ENCODE measurements around the gene SHANK2.

Gene SHANK2

GRCh38 chr11:71211631-71212030 lies 40.7 kb downstream of the SHANK2 start:
- Mint-ChIP-seq H3K9me3 (peaks cover 4% of the 10 kb centered on the region), H3K4me1 (peaks cover 6% of the 10 kb centered on the region), H3K27ac (no peak overlapping the region), H3K4me3 (no peak overlapping the region), H3K36me3 (ENCODE audit: low read depth) (no peaks in the 10 kb centered on the region), H3K27me3 (ENCODE audit: low read depth, poor library complexity) (peaks cover 29% of the 10 kb centered on the region)
- TF ChIP-seq CTCF (IDR thresholded peaks at IDR 0.05), result no peak
- no peak for DNase-seq

- H3K9me3 Mint-ChIP-seq, result peaks cover 4% of the 10 kb centered on the region
- no peak for TF ChIP-seq CTCF (IDR thresholded peaks at IDR 0.05)
- H3K4me3 Mint-ChIP-seq, result no peak overlapping the region
- peaks cover 29% of the 10 kb centered on the region for H3K27me3 Mint-ChIP-seq (ENCODE audit: low read depth, poor library complexity)
- no peaks in the 10 kb centered on the region for H3K36me3 Mint-ChIP-seq (ENCODE audit: low read depth)
- peaks cover 14% of the 10 kb centered on the region for H3K4me1 Mint-ChIP-seq
- DNase-seq, result no peak
- no peak overlapping the region for H3K27ac Mint-ChIP-seq
Measured at GRCh38 chr11:71210861-71211260, 41.5 kb downstream of the SHANK2 start.

GRCh38 chr11:71209656-71210055 lies 42.7 kb downstream of the SHANK2 start:
- no peak for DNase-seq
- Mint-ChIP-seq H3K27me3 (ENCODE audit: low read depth, poor library complexity) (peaks cover 25% of the 10 kb centered on the region), H3K27ac (no peak overlapping the region), H3K4me1 (peaks cover 20% of the 10 kb centered on the region), H3K36me3 (ENCODE audit: low read depth) (no peaks in the 10 kb centered on the region), H3K9me3 (peaks cover 4% of the 10 kb centered on the region), H3K4me3 (no peak overlapping the region)
- TF ChIP-seq CTCF (IDR thresholded peaks at IDR 0.05), result no peak

- Mint-ChIP-seq H3K4me3 (no peak overlapping the region), H3K36me3 (ENCODE audit: low read depth) (no peaks in the 10 kb centered on the region), H3K4me1 (peaks cover 20% of the 10 kb centered on the region), H3K27ac (no peak overlapping the region), H3K27me3 (ENCODE audit: low read depth, poor library complexity) (peaks cover 24% of the 10 kb centered on the region), H3K9me3 (peaks cover 4% of the 10 kb centered on the region)
- TF ChIP-seq CTCF (IDR thresholded peaks at IDR 0.05), result no peak
- DNase-seq, result no peak
Measured at GRCh38 chr11:71209181-71209580, 43.2 kb downstream of the SHANK2 start.

- Mint-ChIP-seq H3K4me1 (peaks cover 20% of the 10 kb centered on the region), H3K27ac (no peak overlapping the region), H3K36me3 (ENCODE audit: low read depth) (no peaks in the 10 kb centered on the region), H3K27me3 (ENCODE audit: low read depth, poor library complexity) (peaks cover 15% of the 10 kb centered on the region), H3K4me3 (no peak overlapping the region), H3K9me3 (peaks cover 4% of the 10 kb centered on the region)
- no peak for TF ChIP-seq CTCF (IDR thresholded peaks at IDR 0.05)
- DNase-seq, result no peak
Measured at GRCh38 chr11:71208011-71208774, 44.2 kb downstream of the SHANK2 start.

- Mint-ChIP-seq H3K4me3 (no peak overlapping the region), H3K9me3 (peaks cover 4% of the 10 kb centered on the region), H3K27ac (no peak overlapping the region)
Measured at GRCh38 chr11:71207563-71207962, 44.8 kb downstream of the SHANK2 start.

More at GRCh38 chr11:71207563-71207962, 44.8 kb downstream of the SHANK2 start:
- Mint-ChIP-seq H3K36me3 (ENCODE audit: low read depth) (no peaks in the 10 kb centered on the region), H3K4me1 (peaks cover 20% of the 10 kb centered on the region), H3K27me3 (ENCODE audit: low read depth, poor library complexity) (peaks cover 12% of the 10 kb centered on the region)
- DNase-seq, result no peak
- TF ChIP-seq CTCF (IDR thresholded peaks at IDR 0.05), result no peak

All from nephron progenitor cell (in vitro differentiated cells).